IMR-90 (cell line): Measurements from ENCODE around the gene RCAN2. TPM values are rescaled to one million over a fixed set of nuclear protein-coding genes. Genes with fewer than 3 reads are reported as not detected.

Source experiments
- ATAC-seq: fragments of 200-7000 bp; cut with Tn5 transposase; 2 replicates; pipeline ENCODE4 v1.9.1; 2020; ENCODE audit warnings: low read depth, mild to moderate bottlenecking, moderate library complexity
- BruUV-seq: library from RNA; stranded (reverse); fragments of 400-500 nt; replicated peaks from 2 replicates; lab custom pipeline; 2021; lab: Mats Ljungman, UMichigan
- CTCF ChIA-PET: fragments of 300-600 bp; formaldehyde crosslinking; extraction: SDS; loops from one replicate; lab custom pipeline; 2021; ENCODE audit warnings: antibody characterized with exemption; lab: Yijun Ruan, JAX
- POLR2A ChIA-PET: fragments of 300-600 bp; sonication (Branson Sonifier 250); formaldehyde crosslinking; loops from one replicate; lab custom pipeline; 2022; ENCODE audit warnings: antibody characterized with exemption; ENCODE audit not compliant: unreplicated experiment; lab: Charles Lee
- DNase-seq: peaks from one replicate; pipeline ENCODE4 v3.0.0; 2013
- H2AFZ ChIP-seq: replicated peaks from 2 replicates; pipeline ENCODE3; 2013; ENCODE audit warnings: low read length, mild to moderate bottlenecking; ENCODE audit not compliant: poor library complexity
- H2AK5ac ChIP-seq: 2 replicates; pipeline ENCODE4 v1.6.1; 2013; ENCODE audit warnings: low read depth, low read length, inconsistent platforms
- H2AK9ac ChIP-seq: replicated peaks from 2 replicates; pipeline ENCODE3; 2013; ENCODE audit warnings: mild to moderate bottlenecking, low read depth, low read length, moderate library complexity; ENCODE audit not compliant: poor library complexity
- H2BK120ac ChIP-seq: 2 replicates; pipeline ENCODE4 v1.6.1; 2013; ENCODE audit warnings: low read depth, low read length, inconsistent platforms
- H2BK15ac ChIP-seq: 3 replicates; pipeline ENCODE4 v1.6.1; 2013; ENCODE audit warnings: low read depth, low read length, inconsistent platforms
- H2BK20ac ChIP-seq: 2 replicates; pipeline ENCODE4 v1.6.1; 2013; ENCODE audit warnings: low read depth, mild to moderate bottlenecking, inconsistent platforms, low read length, moderate library complexity
- H2BK5ac ChIP-seq: 2 replicates; pipeline ENCODE4 v1.6.1; 2013; ENCODE audit warnings: mild to moderate bottlenecking, low read depth, low read length, inconsistent platforms; ENCODE audit not compliant: poor library complexity, severe bottlenecking
- H3K14ac ChIP-seq: replicated peaks from 2 replicates; pipeline ENCODE4 v1.6.1; 2013; ENCODE audit warnings: low read depth, low read length, inconsistent platforms
- H3K18ac ChIP-seq: 2 replicates; pipeline ENCODE4 v1.6.1; 2013; ENCODE audit warnings: low read depth, low read length, control low read depth
- H3K23ac ChIP-seq: 2 replicates; pipeline ENCODE4 v1.6.1; 2013; ENCODE audit warnings: low read depth, low read length, inconsistent platforms
- H3K27ac ChIP-seq: 2 replicates; pipeline ENCODE4 v1.5.1; 2013; ENCODE audit warnings: mild to moderate bottlenecking, control low read depth, low read length; ENCODE audit not compliant: insufficient read depth
- H3K27me3 ChIP-seq: 2 replicates; pipeline ENCODE4 v1.6.1; 2013; ENCODE audit warnings: low read length; ENCODE audit not compliant: control insufficient read depth, insufficient read depth
- H3K36me3 ChIP-seq: 2 replicates; pipeline ENCODE4 v1.6.1; 2013; ENCODE audit warnings: low read length, mixed read lengths; ENCODE audit not compliant: control insufficient read depth, insufficient read depth
- H3K4ac ChIP-seq: 2 replicates; pipeline ENCODE4 v1.6.1; 2013; ENCODE audit warnings: low read depth, low read length, inconsistent platforms
- H3K4me1 ChIP-seq: 2 replicates; pipeline ENCODE4 v1.6.1; 2013; ENCODE audit warnings: low read length, mixed read lengths; ENCODE audit not compliant: control insufficient read depth, insufficient read depth
- H3K4me2 ChIP-seq: 2 replicates; pipeline ENCODE4 v1.6.1; 2013; ENCODE audit warnings: low read depth, mild to moderate bottlenecking, control low read depth, low read length, moderate library complexity
- H3K4me3 ChIP-seq: 2 replicates; pipeline ENCODE4 v1.5.1; 2013; ENCODE audit warnings: low read depth, mild to moderate bottlenecking, control low read depth, low read length, moderate library complexity; ENCODE audit not compliant: insufficient read depth
- H3K56ac ChIP-seq: 2 replicates; pipeline ENCODE4 v1.6.1; 2013; ENCODE audit warnings: low read length, inconsistent platforms; ENCODE audit not compliant: insufficient read depth; ENCODE audit errors: extremely low read depth
- H3K79me1 ChIP-seq, 2 experiments: 2 replicates each; pipeline ENCODE4 v1.6.1; 2013; ENCODE audit warnings: low read length in 2 of 2, inconsistent platforms in 1 of 2, low read depth in 1 of 2
- H3K9ac ChIP-seq: 2 replicates; pipeline ENCODE4 v1.6.1; 2013; ENCODE audit warnings: low read depth, low read length, control low read depth
- H3K9me1 ChIP-seq: 2 replicates; pipeline ENCODE4 v1.6.1; 2013; ENCODE audit warnings: low read length, inconsistent platforms; ENCODE audit not compliant: insufficient read depth
- H3K9me3 ChIP-seq: 2 replicates; pipeline ENCODE4 v1.6.1; 2013; ENCODE audit warnings: low read length; ENCODE audit not compliant: control insufficient read depth, insufficient read depth
- H4K20me1 ChIP-seq: 2 replicates; pipeline ENCODE4 v1.6.1; 2013; ENCODE audit warnings: low read length, inconsistent platforms; ENCODE audit not compliant: insufficient read depth
- H4K5ac ChIP-seq: 2 replicates; pipeline ENCODE4 v1.6.1; 2013; ENCODE audit warnings: mild to moderate bottlenecking, low read depth, low read length, control low read depth
- H4K8ac ChIP-seq, 2 experiments: 2 replicates each; pipeline ENCODE4 v1.6.1; 2013; ENCODE audit warnings: low read depth in 2 of 2, low read length in 2 of 2, control low read depth in 1 of 2, inconsistent platforms in 1 of 2
- H4K91ac ChIP-seq: 2 replicates; pipeline ENCODE4 v1.6.1; 2013; ENCODE audit warnings: low read depth, low read length, inconsistent platforms; ENCODE audit not compliant: insufficient read depth
- MAFK ChIP-seq: IDR thresholded peaks from 2 replicates; pipeline ENCODE4 v1.6.1; 2012; ENCODE audit warnings: low read depth, low read length, improper control_type of control experiment
- WGBS, 2 experiments: methylation state at CpG; one replicate each; pipeline versions ENCODE4 v1.1.5 to v1.1.7; 2013; ENCODE audit warnings: missing lambda C conversion rate in 2 of 2; ENCODE audit not compliant: insufficient read length in 1 of 2; ENCODE audit errors: extremely low coverage in 2 of 2; 5-methylcytosine and 5-hydroxymethylcytosine counted together
- dilution Hi-C: fragments of 300-500 bp; cut with HindIII; formaldehyde crosslinking; loops from one replicate; pipeline ENCODE4 v1.14.3; 2018; ENCODE audit warnings: low sequenced_read_pairs; ENCODE audit not compliant: unreplicated experiment
- in situ Hi-C: fragments of 300-500 bp; cut with MboI; formaldehyde crosslinking; loops from 3 replicates; pipeline ENCODE4 v1.14.3; 2019; ENCODE audit warnings: low sequenced_read_pairs, inconsistent platforms, mixed read lengths
- intact Hi-C: fragments of 100-400 bp; cut with micrococcal nuclease; formaldehyde crosslinking; loops from 2 replicates; pipeline ENCODE4 v1.10.0; 2022
- polyA plus RNA-seq, 3 experiments: library from polyadenylated mRNA; depleted of rRNA; stranded (reverse); fragments of >200 nt; gene quantifications; 2 replicates each; pipeline ENCODE4 v1.2.3, GENCODE V29; 2012; ENCODE audit warnings: low replicate concordance in 1 of 3
- total RNA-seq: library from RNA; depleted of rRNA; stranded (reverse); fragments of >200 nt; gene quantifications from 2 replicates; pipeline ENCODE4 v1.2.3, GENCODE V29; 2012

Gene RCAN2
- total and polyA plus RNA-seq, 2 of the 4 experiments (the other 2 are of a cell fraction): 1.3 to 1.8 TPM

- Histone ChIP-seq H3K23ac (no peak overlapping the region), H4K20me1 (no peaks in the 10 kb centered on the region), H2BK20ac (no peak overlapping the region), H3K9me3 (no peaks in the 10 kb centered on the region), H3K27ac (no peak overlapping the region), H2AFZ (no peak overlapping the region), H3K4ac (no peak overlapping the region), H2BK15ac (no peak overlapping the region), H2BK5ac (no peak overlapping the region), H3K36me3 (no peaks in the 10 kb centered on the region), H2AK5ac (no peak overlapping the region), H3K4me1 (no peaks in the 10 kb centered on the region), H3K56ac (no peak overlapping the region), H3K18ac (no peak overlapping the region), H2AK9ac (no peak overlapping the region), H3K27me3 (no peaks in the 10 kb centered on the region), H4K91ac (no peak overlapping the region), H3K14ac (no peak overlapping the region), H4K8ac (no peak overlapping the region), H4K5ac (no peak overlapping the region), H3K9me1 (no peaks in the 10 kb centered on the region), H3K4me2 (no peak overlapping the region), H2BK120ac (no peak overlapping the region), H3K9ac (no peak overlapping the region), H3K79me1 (no peaks in the 10 kb centered on the region), H3K4me3 (no peak overlapping the region)
- in situ Hi-C loops (no loop called here), dilution Hi-C loops (no loop called here), intact Hi-C loops (no loop called here)
- no peak for ATAC-seq
- ChIA-PET POLR2A (no interaction called here), CTCF (no interaction called here)
- no CpG with 5 or more reads among the region's 1 CpG for WGBS, 2 experiments
- TF ChIP-seq MAFK: no peak
- no TSS peak for BruUV-seq
- DNase-seq: no peak
Observed at GRCh38 chr6:46236752-46237151, 254.5 kb downstream of the RCAN2 start.
